Calu3 (cell line): ENCODE data around the gene ZBTB5. TPM values are rescaled to one million over a fixed set of nuclear protein-coding genes. Genes with fewer than 3 reads are reported as not detected.

Experiments
- BruUV-seq: library from RNA; stranded (reverse); fragments of 400-500 nt; replicated peaks from 2 replicates; lab custom pipeline; 2021; lab: Mats Ljungman, UMichigan
- CTCF ChIA-PET: fragments of 300-600 bp; sonication (Branson Sonifier 250); formaldehyde crosslinking; loops from one replicate; lab custom pipeline; 2022; ENCODE audit warnings: antibody characterized with exemption; lab: Charles Lee
- DNase-seq: peaks from one replicate; pipeline ENCODE4 v3.0.0; 2022
- H3K27ac Mint-ChIP-seq: one replicate; pipeline ENCODE4 v1.8.0; 2022; ENCODE audit warnings: mixed read lengths; ENCODE audit not compliant: unreplicated experiment
- H3K27me3 Mint-ChIP-seq: one replicate; pipeline ENCODE4 v1.8.0; 2022; ENCODE audit warnings: mixed read lengths; ENCODE audit not compliant: unreplicated experiment
- H3K36me3 Mint-ChIP-seq: one replicate; pipeline ENCODE4 v1.8.0; 2022; ENCODE audit warnings: mild to moderate bottlenecking, moderate library complexity, mixed read lengths; ENCODE audit not compliant: insufficient read depth, unreplicated experiment
- H3K4me1 Mint-ChIP-seq: one replicate; pipeline ENCODE4 v1.8.0; 2022; ENCODE audit warnings: mild to moderate bottlenecking, low read depth, mixed read lengths; ENCODE audit not compliant: unreplicated experiment
- H3K4me3 Mint-ChIP-seq: one replicate; pipeline ENCODE4 v1.8.0; 2022; ENCODE audit warnings: mild to moderate bottlenecking, low read depth, moderate library complexity, mixed read lengths; ENCODE audit not compliant: unreplicated experiment
- H3K9me3 Mint-ChIP-seq: one replicate; pipeline ENCODE4 v1.8.0; 2022; ENCODE audit warnings: low read depth, mixed read lengths; ENCODE audit not compliant: unreplicated experiment
- CTCF ChIP-seq: fragments of 200-600 bp; IDR thresholded peaks from one replicate; pipeline ENCODE4 v1.8.0; 2022; ENCODE audit warnings: antibody characterized with exemption; ENCODE audit not compliant: unreplicated experiment
- intact Hi-C: fragments of 100-400 bp; cut with micrococcal nuclease; formaldehyde crosslinking; loops from one replicate; pipeline ENCODE4 v1.10.0; 2022; ENCODE audit not compliant: unreplicated experiment
- total RNA-seq: library from RNA; stranded (reverse); gene quantifications from 2 replicates; pipeline ENCODE4 v1.2.3, GENCODE V29; 2022

Gene ZBTB5
- total RNA-seq, 1 experiment from 2014 or later: 4.7 TPM

- Mint-ChIP-seq H3K36me3 (peaks cover 5% of the 10 kb centered on the region), H3K27ac (no peak overlapping the region), H3K27me3 (no peaks in the 10 kb centered on the region), H3K4me1 (peaks cover 10% of the 10 kb centered on the region), H3K4me3 (no peak overlapping the region), H3K9me3 (no peaks in the 10 kb centered on the region)
- BruUV-seq: no TSS peak
- CTCF ChIA-PET: no interaction called here
- TF ChIP-seq CTCF: no peak
- intact Hi-C loops: no loop called here
- DNase-seq: no peak
Measured at GRCh38 chr9:37445832-37446231, 19.4 kb downstream of the ZBTB5 start.

GRCh38 chr9:37444890-37445289 lies 20.4 kb downstream of the ZBTB5 start:
- Mint-ChIP-seq H3K27me3 (no peaks in the 10 kb centered on the region), H3K9me3 (no peaks in the 10 kb centered on the region), H3K4me1 (peaks cover 10% of the 10 kb centered on the region), H3K36me3 (peaks cover 5% of the 10 kb centered on the region), H3K27ac (no peak overlapping the region), H3K4me3 (no peak overlapping the region)
- CTCF ChIA-PET: no interaction called here
- no TSS peak for BruUV-seq
- TF ChIP-seq CTCF: no peak
- intact Hi-C loops: no loop called here
- DNase-seq: no peak

- no TSS peak for BruUV-seq
Measured at GRCh38 chr9:37443566-37443965, 21.7 kb downstream of the ZBTB5 start.

GRCh38 chr9:37442556-37442955 lies 22.7 kb downstream of the ZBTB5 start:
- Mint-ChIP-seq H3K4me1 (peaks cover 10% of the 10 kb centered on the region), H3K27ac (no peak overlapping the region), H3K27me3 (no peaks in the 10 kb centered on the region), H3K4me3 (no peak overlapping the region), H3K36me3 (peaks cover 5% of the 10 kb centered on the region), H3K9me3 (no peaks in the 10 kb centered on the region)
- intact Hi-C loops: no loop called here
- CTCF ChIA-PET: no interaction called here
- no peak for TF ChIP-seq CTCF
- no TSS peak for BruUV-seq
- no peak for DNase-seq

More at GRCh38 chr9:37443566-37443965, 21.7 kb downstream of the ZBTB5 start:
- Mint-ChIP-seq H3K4me3 (no peak overlapping the region), H3K27me3 (no peaks in the 10 kb centered on the region), H3K27ac (no peak overlapping the region), H3K4me1 (peaks cover 10% of the 10 kb centered on the region), H3K36me3 (peaks cover 5% of the 10 kb centered on the region), H3K9me3 (no peaks in the 10 kb centered on the region)
- no peak for TF ChIP-seq CTCF
- no peak for DNase-seq
- intact Hi-C loops: no loop called here
- CTCF ChIA-PET: no interaction called here
